Left forelimb (tissue), 1 donor: Measurements from ENCODE around the gene CYP1B1.
"Not testable (repeated sequence)": the region's sequence is repeated elsewhere in the genome, so short reads cannot be mapped to it uniquely, and the experiment has no call there.

ENCODE experiments used
- DNase-seq: peaks from one replicate; pipeline ENCODE4 v3.0.0-alpha.2; 2018; ENCODE audit warnings: low spot score

Gene CYP1B1

DNA sequence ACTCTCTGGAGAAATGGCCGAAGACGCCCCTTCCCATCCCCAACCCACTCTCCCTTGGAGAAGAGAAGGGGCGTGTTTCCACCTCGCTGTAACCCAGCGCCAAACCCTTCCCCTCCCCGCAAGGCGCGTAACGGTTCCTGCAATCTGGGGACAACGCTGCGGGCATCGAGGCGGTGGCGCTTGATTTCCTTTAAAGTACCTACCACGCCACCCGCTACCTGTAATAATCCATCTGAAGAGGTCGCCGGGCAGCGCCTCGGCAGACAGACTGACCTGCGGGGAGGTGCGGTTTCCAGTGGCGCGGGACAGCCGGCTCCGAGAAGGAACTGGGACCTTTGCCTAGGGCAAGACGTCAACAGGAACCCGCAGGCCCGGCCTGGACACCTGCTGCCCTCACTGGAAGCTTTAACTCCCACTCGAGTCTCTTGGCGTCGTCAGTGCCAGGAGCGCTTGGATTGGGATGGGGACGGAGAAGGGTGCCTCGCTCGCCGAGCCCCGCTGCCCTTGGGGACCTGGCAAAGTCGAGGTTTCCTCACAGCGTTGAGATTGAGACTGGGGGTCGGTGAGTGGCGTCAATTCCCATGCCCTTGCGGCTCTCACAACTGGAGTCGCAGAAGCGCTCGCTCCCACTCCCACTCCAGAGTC, at the start of gene CYP1B1:
TSS of gene CYP1B1 (minus strand) at position 645 of the 645 bp plus-strand sequence. CDS start 763 bp downstream, outside the sequence.
- DNase-seq, result no peak

DNA sequence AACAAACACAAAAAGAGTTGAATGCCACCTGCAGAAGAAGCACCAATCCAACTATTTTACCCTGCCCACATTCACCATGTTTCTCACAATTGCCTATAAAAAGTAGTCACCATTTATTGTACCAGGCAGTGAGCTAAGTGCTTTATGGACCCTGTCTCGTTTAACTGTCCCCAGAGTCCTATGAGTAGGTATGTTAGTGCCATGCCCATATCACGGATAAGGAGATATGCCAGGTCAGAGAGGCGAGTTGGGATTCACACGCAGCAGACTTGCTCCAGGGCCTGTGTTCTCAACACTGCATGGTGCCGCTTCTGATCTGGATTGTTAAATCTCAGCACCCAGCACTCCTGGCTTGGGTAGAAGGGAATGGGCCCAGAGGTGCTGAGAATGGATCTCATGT, 49.1 kb upstream of the CYP1B1 start:
- no peak for DNase-seq

DNA sequence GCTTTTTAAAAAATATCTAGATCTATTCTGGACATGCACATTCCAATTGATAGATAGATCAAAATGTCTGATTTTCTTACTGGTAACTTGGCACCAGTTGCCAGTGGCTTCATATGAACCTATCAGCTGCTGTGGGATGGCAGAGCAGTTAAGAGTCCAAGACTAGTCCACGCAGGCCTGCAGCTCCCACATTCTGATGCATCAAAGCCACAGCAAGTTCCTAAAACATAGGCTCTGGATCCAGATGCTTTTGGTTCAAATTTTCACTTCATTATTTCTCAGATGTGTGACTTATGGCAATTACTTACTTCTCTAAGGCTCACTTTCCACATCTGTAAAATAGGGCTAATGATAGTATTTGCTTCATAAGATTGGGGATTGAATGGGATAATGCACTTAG, 48.0 kb upstream of the CYP1B1 start:
- DNase-seq, result no peak

GRCh38 chr2:38122344-38122743, 46.4 kb upstream of the CYP1B1 start:
- no peak for DNase-seq

GRCh38 chr2:38121481-38121880, 45.5 kb upstream of the CYP1B1 start:
- DNase-seq, result no peak

DNA sequence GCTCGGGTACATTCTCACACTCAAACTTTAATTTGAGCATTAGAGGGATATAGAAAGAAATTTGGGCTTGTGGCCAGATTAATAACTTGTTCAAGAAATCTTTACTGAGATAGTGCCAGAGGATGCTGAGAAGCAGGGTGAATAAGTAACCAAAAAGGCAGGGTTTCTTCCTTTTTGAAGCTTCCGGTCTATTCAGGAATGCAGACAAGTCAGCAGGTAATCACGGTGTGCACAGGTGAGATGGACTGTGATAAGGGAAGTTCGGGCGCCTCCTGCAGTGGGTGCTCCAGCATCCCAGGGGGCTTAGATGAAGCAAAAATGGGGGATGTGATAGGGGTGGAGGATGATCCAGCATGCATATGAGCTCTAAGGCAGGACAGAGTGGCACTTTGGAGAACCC, 44.9 kb upstream of the CYP1B1 start:
- no peak for DNase-seq

- DNase-seq, result no peak
Observed at GRCh38 chr2:38120264-38120592, 44.3 kb upstream of the CYP1B1 start.

DNA sequence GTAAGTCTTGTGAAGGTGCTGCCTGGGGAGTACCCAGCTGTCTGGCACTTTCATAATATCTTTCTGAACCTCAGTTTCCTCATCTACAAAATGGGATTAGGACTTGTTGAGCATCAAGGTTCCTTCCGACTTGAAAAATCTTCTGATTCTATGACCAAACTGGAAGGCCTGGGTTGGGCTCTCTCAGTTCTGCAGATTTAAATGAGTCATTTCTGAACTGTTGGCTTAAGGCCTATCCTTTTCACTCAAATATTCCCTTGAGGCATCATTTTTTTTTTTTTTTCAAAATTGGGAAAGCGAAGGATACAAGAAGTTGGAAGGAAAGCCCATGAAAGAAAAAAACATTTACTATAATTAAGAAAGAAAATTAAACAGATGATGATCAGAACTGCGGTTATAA, 40.8 kb upstream of the CYP1B1 start:
- no peak for DNase-seq

DNA sequence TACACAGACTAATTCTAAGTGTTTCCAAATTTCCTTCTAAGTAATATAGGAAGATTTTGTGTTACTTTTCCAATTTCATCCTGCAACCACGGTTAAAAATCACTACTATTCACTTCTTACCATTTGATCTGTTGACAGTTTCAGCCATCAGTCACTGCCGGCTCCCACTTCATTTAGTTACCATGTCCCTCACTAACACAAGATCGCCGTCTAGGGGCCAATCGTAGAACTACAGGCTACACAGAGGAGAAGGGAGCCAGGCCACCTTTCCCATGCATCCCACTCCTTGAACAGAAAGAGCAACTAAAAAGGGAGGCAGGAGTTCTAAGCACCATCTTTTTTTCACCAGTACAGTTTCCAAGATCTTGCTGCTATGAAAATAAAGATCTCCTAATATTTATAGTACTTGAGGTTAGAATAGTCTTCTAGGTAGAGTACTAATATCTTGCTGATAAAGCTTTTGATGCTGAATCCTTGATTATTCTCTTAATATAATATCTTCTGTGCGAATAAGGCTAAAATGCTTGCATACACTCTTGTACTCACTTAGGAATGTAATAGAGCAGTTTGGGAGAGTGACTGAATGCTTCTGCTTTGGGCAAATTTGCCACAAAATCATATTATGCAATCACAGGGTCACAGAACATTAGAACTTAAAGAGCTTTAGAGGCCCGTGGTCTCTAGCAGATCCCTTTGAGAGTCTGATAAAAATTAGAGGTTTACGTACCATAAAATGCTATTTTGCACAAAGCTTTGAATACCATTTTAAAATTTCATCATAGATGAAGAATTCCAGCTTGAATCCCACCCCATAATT, 39.5 kb upstream of the CYP1B1 start:
- peak; percentile 81 for DNase-seq

GRCh38 chr2:38113981-38114708, 38.2 kb upstream of the CYP1B1 start:
- no peak for DNase-seq

DNA sequence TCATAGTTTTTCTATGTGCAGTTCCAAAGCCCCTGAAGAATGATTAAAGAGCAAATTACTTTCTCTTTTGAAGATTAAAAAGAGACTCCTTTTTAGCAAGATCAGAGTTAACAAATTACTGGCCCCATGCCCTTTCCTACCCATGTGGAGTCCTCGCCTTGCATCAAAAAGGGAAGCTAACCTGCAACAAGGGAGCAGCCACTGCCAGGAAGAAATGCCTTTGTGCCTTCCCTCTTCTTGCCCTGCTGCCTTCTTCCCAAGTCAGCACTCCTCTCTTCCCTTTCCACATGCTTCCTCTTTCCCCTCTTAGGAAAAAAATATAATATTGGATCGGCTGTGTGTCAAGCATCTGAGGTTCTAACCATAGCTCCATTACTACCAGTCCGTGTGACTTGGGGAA, 37.1 kb upstream of the CYP1B1 start:
- DNase-seq, result no peak

DNA sequence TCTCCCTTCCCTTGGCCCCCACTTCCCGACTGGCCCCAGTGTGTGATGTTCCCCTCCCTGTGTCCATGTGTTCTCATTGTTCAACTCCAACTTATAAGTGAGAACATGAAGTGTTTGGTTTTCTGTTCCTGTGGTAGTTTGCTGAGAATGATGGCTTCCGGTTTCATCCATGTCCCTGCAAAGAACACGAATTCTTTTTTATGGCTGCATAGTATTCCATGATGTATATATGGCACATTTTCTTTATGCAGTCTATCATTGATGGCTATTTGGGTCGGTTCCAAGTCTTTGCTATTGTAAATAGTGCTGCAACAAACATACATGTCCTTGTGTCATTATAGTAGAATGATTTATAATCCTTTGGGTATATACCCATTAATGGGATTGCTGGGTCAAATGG, 35.4 kb upstream of the CYP1B1 start:
- not testable (repeated sequence) for DNase-seq

DNA sequence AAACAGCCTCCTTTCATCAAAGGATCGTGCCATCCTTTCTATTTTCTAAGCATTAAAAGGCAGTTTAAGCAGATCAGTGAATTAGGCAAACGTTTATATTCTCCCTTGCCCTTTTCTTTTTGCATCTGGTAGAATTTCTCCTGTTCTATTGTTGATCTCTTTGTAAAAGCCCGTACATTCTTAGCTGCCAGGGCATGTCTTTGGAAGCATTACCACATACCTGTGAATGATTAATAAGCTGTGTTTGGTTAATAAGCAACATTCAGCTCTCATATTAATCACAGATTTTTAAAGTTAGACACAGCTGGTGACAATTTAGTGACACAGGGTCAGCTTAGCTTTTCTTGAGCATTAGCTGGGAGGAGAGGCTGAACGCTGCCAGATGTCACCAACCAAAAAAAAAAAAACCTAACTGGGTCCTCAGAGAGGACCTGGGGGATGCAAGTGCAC, 33.8 kb upstream of the CYP1B1 start:
- DNase-seq, result no peak

DNA sequence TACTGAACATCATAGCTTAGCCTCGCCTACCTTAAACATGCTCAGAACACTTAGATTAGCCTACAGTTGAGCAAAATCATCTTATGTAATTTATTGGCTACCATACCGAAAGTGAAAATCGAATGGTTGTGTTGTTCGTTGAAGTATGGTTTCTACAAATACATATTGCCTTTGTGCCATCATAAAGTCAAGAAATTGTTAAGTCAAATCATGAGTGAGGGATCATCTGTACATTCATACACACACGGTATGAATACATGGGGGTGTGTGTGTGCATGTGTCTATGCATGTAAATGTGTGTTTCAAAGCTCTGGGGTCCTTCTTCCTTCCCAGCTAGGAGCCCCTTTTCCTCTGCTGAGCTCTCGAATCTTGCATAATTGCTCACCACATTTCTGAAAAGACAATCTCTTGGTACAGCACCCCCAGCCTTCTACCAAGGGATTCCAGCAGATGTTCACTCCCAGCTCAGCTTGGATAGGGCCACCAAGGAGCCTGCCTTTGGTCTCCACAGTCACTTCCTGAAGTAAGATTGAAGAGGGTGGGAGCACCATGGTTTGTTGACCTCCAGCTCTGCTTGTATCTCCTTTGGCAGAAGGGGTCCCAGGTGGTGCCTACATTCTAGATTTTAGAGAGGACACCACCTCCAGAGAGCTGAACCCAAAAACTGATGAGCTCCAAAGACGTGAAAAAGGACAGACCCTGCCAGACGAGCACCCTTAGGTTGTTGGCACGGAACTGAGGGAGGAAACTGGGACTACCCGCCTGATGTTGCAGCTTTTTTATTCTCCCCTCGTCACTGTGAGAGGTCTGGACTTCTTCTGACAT, 33.2 kb upstream of the CYP1B1 start:
- DNase-seq, result no peak

- no peak for DNase-seq
Observed at GRCh38 chr2:38107738-38108410, 31.9 kb upstream of the CYP1B1 start.

GRCh38 chr2:38106405-38107094, 30.6 kb upstream of the CYP1B1 start:
- DNase-seq, result no peak

DNA sequence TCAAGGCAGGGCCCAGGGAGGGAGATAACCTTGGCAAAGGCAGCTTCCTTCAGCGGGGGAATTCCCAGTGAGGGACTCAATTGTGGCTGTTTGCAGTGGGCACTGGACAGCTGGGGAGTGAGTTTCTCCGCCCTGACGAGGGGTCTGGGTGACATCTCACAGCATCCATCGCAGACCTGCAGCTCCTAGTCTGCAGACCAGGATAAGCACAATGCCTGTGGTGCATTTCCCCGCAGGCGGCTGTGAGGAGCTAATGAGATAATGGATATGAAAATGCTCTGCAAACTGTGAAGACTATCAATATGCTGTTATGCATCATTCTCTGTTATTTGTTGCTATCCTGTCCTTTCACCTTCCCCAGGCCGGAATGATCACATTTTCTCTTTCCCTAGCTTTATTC, 30.0 kb upstream of the CYP1B1 start:
- no peak for DNase-seq

DNA sequence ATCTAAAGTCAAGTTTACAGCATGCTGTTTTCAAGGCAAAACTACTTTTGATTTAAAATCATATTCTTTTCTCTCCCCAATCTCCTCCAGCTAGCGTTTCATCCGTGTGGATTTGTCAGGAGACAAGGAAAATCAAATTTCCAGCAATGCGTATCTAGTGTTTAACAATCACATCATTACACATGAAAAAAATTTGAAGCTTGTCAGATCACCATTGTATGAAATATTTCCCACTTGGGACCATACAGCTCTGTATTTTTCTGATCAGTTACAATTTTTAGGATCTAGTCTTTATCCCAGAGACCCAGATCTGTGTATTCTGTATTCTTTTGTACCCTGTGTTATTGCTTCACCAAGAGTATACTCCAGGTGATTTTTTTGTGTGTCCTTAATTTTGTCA, 28.6 kb upstream of the CYP1B1 start:
- no peak for DNase-seq

DNA sequence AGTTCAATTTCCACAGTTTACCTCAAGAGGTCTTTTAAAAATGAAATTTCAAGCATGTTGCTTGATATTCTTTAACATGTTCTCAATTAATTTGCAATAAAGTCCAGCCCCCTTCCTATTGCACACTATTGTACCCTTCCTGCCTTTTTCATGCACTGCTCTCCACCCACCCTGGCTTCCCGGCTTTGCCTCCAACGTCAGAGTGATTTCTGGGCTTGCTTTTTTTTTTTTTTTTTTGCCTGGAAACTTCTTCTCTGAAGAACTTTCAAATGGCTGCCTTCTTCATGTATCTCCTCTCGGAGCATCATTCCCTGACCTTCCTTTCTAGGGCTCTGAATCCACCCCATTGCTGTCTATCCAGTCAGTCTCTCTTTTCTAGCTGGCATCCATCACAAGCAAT, 24.4 kb upstream of the CYP1B1 start:
- DNase-seq, result no peak

DNA sequence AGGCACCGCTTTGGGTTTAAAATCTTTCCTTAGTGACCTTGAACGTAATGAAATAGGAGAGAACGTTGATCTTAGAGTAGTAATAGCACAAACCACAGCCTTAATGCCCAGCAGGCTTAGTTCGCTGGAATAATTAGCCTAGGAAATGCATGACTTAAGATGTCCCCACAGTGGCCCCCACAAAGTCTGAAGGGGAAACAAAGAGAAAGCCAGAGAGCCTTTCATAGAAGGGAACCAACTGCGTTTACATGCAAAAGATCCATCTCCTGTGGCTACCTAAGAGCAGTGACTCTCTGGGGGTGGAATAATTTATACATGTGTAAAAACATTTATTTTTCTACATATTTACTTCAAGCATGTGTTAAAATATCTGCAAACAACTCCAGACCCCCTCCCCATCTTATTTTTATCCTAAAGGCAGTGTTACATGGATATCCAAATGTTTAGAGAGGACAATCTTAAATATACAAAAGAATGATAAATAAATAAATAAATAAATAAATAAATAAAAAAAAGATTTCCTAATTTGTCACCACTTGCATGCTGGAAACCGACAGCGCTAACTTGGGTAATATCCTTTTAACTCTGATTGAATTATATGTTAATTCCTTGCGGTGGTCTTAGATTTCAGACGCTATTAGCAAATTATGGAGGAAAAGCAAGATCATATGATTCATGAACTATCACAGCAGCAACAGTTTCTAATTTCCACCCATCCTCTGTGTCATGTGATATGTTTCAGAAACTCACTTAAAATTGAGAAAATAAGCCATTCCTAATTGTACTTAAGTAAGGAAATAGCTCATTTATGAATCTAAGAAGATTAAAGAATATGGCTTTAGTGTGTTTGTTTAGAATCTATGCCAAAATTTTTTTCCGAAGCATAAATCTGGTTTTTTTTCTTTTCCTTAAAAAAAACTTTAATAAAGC, 23.4 kb upstream of the CYP1B1 start:
- no peak for DNase-seq
